DOHH2 (cell line): ENCODE data around the gene APOBEC3A.
A peak's percentile ranks its signal among the peaks of the same experiment; 100 is the strongest.
"Not testable (repeated sequence)": the region's sequence is repeated elsewhere in the genome, so short reads cannot be mapped to it uniquely, and the experiment has no call there.

Experiments
- H3F3A ChIP-seq: fragments of 200-600 bp; sonication (generic), shearing (Covaris generic); 2 replicates; pipeline ENCODE4 v1.6.0; 2016; ENCODE audit warnings: antibody characterized with exemption, mild to moderate bottlenecking; ENCODE audit not compliant: control insufficient read depth, insufficient read depth
- H3K27ac ChIP-seq: fragments of 200-600 bp; sonication (generic); 2 replicates; pipeline ENCODE4 v1.5.1; 2014; ENCODE audit warnings: low read depth, mild to moderate bottlenecking, low read length, moderate library complexity
- H3K27me3 ChIP-seq: fragments of 200-600 bp; sonication (generic); 2 replicates; pipeline ENCODE4 v1.6.1; 2014; ENCODE audit warnings: mild to moderate bottlenecking, low read length, mixed read lengths; ENCODE audit not compliant: control insufficient read depth
- H3K36me3 ChIP-seq: fragments of 200-600 bp; sonication (generic); 2 replicates; pipeline ENCODE4 v1.6.1; 2014; ENCODE audit warnings: mild to moderate bottlenecking, low read length, moderate library complexity, mixed read lengths; ENCODE audit not compliant: control insufficient read depth
- H3K4me1 ChIP-seq: fragments of 200-600 bp; sonication (generic); 2 replicates; pipeline ENCODE4 v1.6.1; 2014; ENCODE audit warnings: mild to moderate bottlenecking, low read length, mixed read lengths; ENCODE audit not compliant: control insufficient read depth
- H3K4me2 ChIP-seq: fragments of 200-600 bp; sonication (generic); 2 replicates; pipeline ENCODE4 v1.6.0; 2014; ENCODE audit warnings: mild to moderate bottlenecking, low read length, moderate library complexity
- H3K4me3 ChIP-seq: fragments of 200-600 bp; sonication (generic); 2 replicates; pipeline ENCODE4 v1.5.1; 2014; ENCODE audit warnings: mild to moderate bottlenecking, low read length, mixed read lengths
- H3K79me2 ChIP-seq: fragments of 200-600 bp; sonication (generic); 2 replicates; pipeline ENCODE4 v1.6.1; 2014; ENCODE audit warnings: mild to moderate bottlenecking, low read length, mixed read lengths; ENCODE audit not compliant: control insufficient read depth
- H3K9me2 ChIP-seq: fragments of 200-600 bp; sonication (generic); replicated peaks from 2 replicates; pipeline ENCODE4 v1.6.1; 2014; ENCODE audit warnings: mild to moderate bottlenecking, low read length, mixed read lengths; ENCODE audit not compliant: control insufficient read depth
- H3K9me3 ChIP-seq: fragments of 200-600 bp; sonication (generic); 2 replicates; pipeline ENCODE4 v1.6.1; 2014; ENCODE audit warnings: antibody characterized with exemption, low read length, mixed read lengths; ENCODE audit not compliant: control insufficient read depth, insufficient read depth
- H4K20me1 ChIP-seq: fragments of 200-600 bp; sonication (generic); 2 replicates; pipeline ENCODE4 v1.6.0; 2014; ENCODE audit warnings: low read depth, mild to moderate bottlenecking, antibody characterized with exemption, low read length, moderate library complexity; ENCODE audit not compliant: control insufficient read depth, insufficient read depth
- EZH2phosphoT487 ChIP-seq: fragments of 200-600 bp; sonication (generic); IDR thresholded peaks from 2 replicates; pipeline ENCODE4 v1.6.1; 2017; ENCODE audit warnings: borderline replicate concordance, mild to moderate bottlenecking, antibody characterized with exemption, low read length, moderate library complexity, mixed read lengths
- TF ChIP-seq, protein P1 (sequence below): fragments of 200-600 bp; sonication (generic); IDR thresholded peaks from one replicate; pipeline ENCODE4 v1.5.1; 2014; ENCODE audit warnings: antibody characterized with exemption, mild to moderate bottlenecking, low read depth, low read length; ENCODE audit not compliant: poor library complexity, severe bottlenecking

APOBEC3A gene

DNA sequence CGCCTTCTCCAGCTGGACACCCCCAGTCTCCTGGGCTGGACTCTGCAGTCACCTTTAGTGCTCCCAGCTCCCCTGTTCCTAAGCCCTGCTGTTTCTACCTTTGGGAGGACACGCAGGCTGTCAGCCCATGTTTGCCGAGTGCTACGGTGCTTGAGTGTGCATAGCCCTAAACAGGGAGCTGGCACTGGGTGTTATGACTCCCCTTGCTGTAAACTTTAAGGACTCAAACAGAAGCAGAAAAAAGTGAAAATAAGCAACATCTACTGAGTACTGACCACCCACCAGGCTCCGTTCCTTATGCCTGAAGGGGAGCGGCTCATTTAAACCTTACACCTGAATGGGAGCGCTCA, 17.4 kb downstream of the APOBEC3A start:
- H3K79me2 ChIP-seq = no peaks in the 10 kb centered on the region

DNA sequence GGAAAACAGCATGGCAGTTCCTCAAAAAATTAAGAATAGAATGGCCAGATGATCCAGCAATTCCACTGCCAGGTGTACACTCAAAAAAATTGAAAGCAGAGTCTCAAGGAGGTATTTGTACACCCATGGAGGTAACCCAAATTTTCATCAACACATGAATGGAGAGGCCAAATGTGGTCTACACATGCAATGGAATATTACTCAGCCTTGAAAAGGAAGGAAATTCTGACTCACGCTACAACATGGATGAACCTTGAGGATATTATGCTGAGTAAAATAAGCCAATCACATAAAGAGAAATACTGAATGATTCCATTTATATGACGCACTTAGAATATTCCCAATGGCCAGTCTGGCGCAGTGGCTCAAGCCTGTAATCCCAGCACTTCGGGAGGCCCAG, 19.9 kb downstream of the APOBEC3A start:
- H3K4me2 ChIP-seq, H3K9me3 ChIP-seq, H3K4me3 ChIP-seq, H3K79me2 ChIP-seq, H3K36me3 ChIP-seq, H3K9me2 ChIP-seq, H3K27ac ChIP-seq, H3F3A ChIP-seq, H4K20me1 ChIP-seq: not testable (repeated sequence)
- Histone ChIP-seq H3K4me1 (peaks cover 10% of the 10 kb centered on the region), H3K27me3 (peaks cover 25% of the 10 kb centered on the region)

More for the DNA sequence above, 17.4 kb downstream of the APOBEC3A start:
- Histone ChIP-seq H3K9me2 (no peaks in the 10 kb centered on the region), H4K20me1 (no peaks in the 10 kb centered on the region), H3K27ac (no peak overlapping the region), H3K4me1 (no peaks in the 10 kb centered on the region), H3F3A (no peaks in the 10 kb centered on the region), H3K4me2 (no peak overlapping the region), H3K36me3 (no peaks in the 10 kb centered on the region), H3K4me3 (no peak overlapping the region), H3K27me3 (peaks cover 21% of the 10 kb centered on the region), H3K9me3 (no peaks in the 10 kb centered on the region)
- TF ChIP-seq, protein P1, sequence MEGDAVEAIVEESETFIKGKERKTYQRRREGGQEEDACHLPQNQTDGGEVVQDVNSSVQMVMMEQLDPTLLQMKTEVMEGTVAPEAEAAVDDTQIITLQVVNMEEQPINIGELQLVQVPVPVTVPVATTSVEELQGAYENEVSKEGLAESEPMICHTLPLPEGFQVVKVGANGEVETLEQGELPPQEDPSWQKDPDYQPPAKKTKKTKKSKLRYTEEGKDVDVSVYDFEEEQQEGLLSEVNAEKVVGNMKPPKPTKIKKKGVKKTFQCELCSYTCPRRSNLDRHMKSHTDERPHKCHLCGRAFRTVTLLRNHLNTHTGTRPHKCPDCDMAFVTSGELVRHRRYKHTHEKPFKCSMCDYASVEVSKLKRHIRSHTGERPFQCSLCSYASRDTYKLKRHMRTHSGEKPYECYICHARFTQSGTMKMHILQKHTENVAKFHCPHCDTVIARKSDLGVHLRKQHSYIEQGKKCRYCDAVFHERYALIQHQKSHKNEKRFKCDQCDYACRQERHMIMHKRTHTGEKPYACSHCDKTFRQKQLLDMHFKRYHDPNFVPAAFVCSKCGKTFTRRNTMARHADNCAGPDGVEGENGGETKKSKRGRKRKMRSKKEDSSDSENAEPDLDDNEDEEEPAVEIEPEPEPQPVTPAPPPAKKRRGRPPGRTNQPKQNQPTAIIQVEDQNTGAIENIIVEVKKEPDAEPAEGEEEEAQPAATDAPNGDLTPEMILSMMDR = no peak
- no peak for TF ChIP-seq EZH2phosphoT487

DNA sequence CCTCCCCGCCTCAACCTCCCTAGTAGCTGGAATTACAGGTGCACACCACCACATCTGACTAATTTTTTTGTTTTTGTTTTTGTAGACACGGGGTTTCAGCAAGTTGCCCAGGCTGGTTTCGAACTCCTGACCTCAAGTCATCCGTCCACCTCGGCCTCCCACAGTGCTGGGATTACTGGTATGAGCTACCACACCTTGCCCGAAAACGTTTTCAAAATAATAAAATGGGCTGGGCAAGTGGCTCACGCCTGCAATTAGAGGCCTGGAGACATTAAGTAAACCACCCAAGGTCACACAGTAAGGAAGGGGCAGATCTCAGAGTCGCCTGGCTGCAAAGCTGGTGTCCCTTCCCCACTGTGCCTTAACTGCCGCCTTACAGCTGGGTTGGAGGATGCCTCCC, 23.2 kb downstream of the APOBEC3A start:
- H3K4me2 ChIP-seq, H3K79me2 ChIP-seq, H4K20me1 ChIP-seq, H3F3A ChIP-seq, H3K4me3 ChIP-seq, H3K36me3 ChIP-seq, H3K9me2 ChIP-seq, H3K27ac ChIP-seq: not testable (repeated sequence)
- Histone ChIP-seq H3K4me1 (peaks cover 30% of the 10 kb centered on the region), H3K27me3 (peaks cover 25% of the 10 kb centered on the region), H3K9me3 (peaks cover 11% of the 10 kb centered on the region)

DNA sequence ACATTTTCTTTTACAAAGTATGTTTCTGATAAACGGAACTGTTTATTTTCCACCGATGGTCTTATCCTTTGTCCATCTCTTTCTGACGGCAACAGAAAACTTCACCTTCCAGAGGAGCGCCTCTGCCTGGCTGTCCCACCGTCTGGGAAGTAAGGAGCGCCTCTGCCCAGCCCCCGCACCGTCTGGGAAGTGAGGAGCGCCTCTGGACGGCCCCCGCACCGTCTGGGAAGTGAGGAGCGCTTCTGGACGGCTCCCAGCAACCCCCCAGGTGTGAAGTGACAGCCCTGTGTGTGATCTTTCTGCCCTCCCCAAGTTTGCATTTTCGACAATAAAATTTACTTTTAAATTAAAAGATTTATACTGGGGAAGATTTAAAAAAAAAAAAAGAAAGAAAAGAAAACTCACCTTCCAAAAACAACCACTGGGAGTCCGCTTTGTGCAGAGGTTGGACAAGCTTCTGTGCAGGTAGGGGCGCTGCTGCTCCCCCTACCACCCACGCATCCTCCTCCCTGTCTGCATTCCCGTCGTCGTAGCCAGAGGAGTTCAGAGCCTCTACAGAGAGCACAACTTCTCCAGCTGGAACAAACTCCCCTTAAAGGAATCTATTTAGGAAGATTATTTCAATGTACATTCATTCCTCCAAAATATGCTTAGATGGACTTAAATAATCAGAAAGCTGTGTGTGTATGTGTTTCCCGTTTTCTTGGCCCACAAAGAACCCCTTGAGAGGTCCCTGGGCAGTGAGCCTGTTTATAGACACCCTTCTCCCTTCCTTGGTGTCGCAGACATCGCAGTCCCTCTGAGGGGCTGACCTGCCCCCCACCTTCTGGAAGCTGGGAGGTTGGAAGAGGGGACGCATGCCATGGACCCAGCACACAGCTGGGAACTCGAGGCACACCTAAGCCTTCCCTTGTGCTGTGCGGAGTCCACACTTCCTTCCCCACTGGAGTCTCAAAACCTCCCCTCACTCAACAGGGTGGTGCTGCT, 23.9 kb downstream of the APOBEC3A start:
- TF ChIP-seq EZH2phosphoT487 = no peak
- TF ChIP-seq, protein P1 = peak; percentile 60
- H3K36me3 ChIP-seq = no peaks in the 10 kb centered on the region
- no peaks in the 10 kb centered on the region for H3K79me2 ChIP-seq

More for the DNA sequence above, 23.9 kb downstream of the APOBEC3A start:
- H3K9me3 ChIP-seq = peaks cover 11% of the 10 kb centered on the region
- H4K20me1 ChIP-seq = no peaks in the 10 kb centered on the region
- H3F3A ChIP-seq = peaks cover 8% of the 10 kb centered on the region
- H3K4me1 ChIP-seq = peaks cover 34% of the 10 kb centered on the region
- peaks cover 25% of the 10 kb centered on the region for H3K27me3 ChIP-seq
- no peak overlapping the region for H3K27ac ChIP-seq
- peak overlapping the region; percentile 38 for H3K4me2 ChIP-seq
- H3K9me2 ChIP-seq = no peaks in the 10 kb centered on the region
- no peak overlapping the region for H3K4me3 ChIP-seq
